Epidermal melanocyte (primary cell): ENCODE results near the gene CCAR1.
"Not testable (repeated sequence)": the region's sequence is repeated elsewhere in the genome, so short reads cannot be mapped to it uniquely, and the experiment has no call there.

Source experiments
- DNase-seq: peaks from one replicate; pipeline ENCODE4 v3.0.0; 2011; ENCODE audit warnings: low spot score; ENCODE audit not compliant: insufficient read length

The CCAR1 gene

GRCh38 chr10:68759967-68760366 lies 38.9 kb downstream of the CCAR1 start:
- DNase-seq, result no peak

- not testable (repeated sequence) for DNase-seq
Measured at GRCh38 chr10:68767407-68767806, 46.4 kb downstream of the CCAR1 start.

- DNase-seq, result no peak
Measured at GRCh38 chr10:68781613-68782574, 60.9 kb downstream of the CCAR1 start.

GRCh38 chr10:68784476-68784875 lies 63.4 kb downstream of the CCAR1 start:
- no peak for DNase-seq

GRCh38 chr10:68787813-68788212 lies 66.8 kb downstream of the CCAR1 start:
- no peak for DNase-seq

GRCh38 chr10:68790476-68790875 lies 69.4 kb downstream of the CCAR1 start:
- DNase-seq, result no peak

GRCh38 chr10:68792115-68792514 lies 71.1 kb downstream of the CCAR1 start:
- DNase-seq, result no peak

GRCh38 chr10:68795886-68796532 lies 75.0 kb downstream of the CCAR1 start:
- DNase-seq, result no peak

- DNase-seq, result no peak
Measured at GRCh38 chr10:68796605-68797004, 75.6 kb downstream of the CCAR1 start.

- no peak for DNase-seq
Measured at GRCh38 chr10:68800211-68800610, 79.2 kb downstream of the CCAR1 start.

GRCh38 chr10:68804692-68805091 lies 83.7 kb downstream of the CCAR1 start:
- DNase-seq, result no peak

GRCh38 chr10:68810830-68811229 lies 89.8 kb downstream of the CCAR1 start:
- not testable (repeated sequence) for DNase-seq

- no peak for DNase-seq
Measured at GRCh38 chr10:68811314-68812009, 90.4 kb downstream of the CCAR1 start.

- DNase-seq, result no peak
Measured at GRCh38 chr10:68812420-68812819, 91.4 kb downstream of the CCAR1 start.

GRCh38 chr10:68813559-68813958 lies 92.5 kb downstream of the CCAR1 start:
- DNase-seq, result peak; percentile 27

- DNase-seq, result no peak
Measured at GRCh38 chr10:68816796-68817412, 95.9 kb downstream of the CCAR1 start.

GRCh38 chr10:68820359-68820758 lies 99.3 kb downstream of the CCAR1 start:
- DNase-seq, result not testable (repeated sequence)

GRCh38 chr10:68822626-68823025 lies 101.6 kb downstream of the CCAR1 start:
- not testable (repeated sequence) for DNase-seq

- DNase-seq, result peak; percentile 24
Measured at GRCh38 chr10:68826764-68827591, 105.9 kb downstream of the CCAR1 start, which contains the start of gene STOX1. Gene STOX1 (plus strand): TSS chr10:68827531. CDS start chr10:68827624, 93 bp downstream.

GRCh38 chr10:68827592-68827959 lies 106.5 kb downstream of the CCAR1 start:
- not testable (repeated sequence) for DNase-seq
